Measurements from ENCODE around the gene RNF41.
A peak's percentile ranks its signal among the peaks of the same experiment; 100 is the strongest.

The RNF41 gene

GRCh38 chr12:56248711-56249110 lies 27.0 kb upstream of the RNF41 start:
- DNase-seq = no peak
- intact Hi-C loops (cut with DNase I) = no loop called here

- DNase-seq = no peak
- intact Hi-C loops (cut with DNase I) = no loop called here
Observed at GRCh38 chr12:56247923-56248322, 26.2 kb upstream of the RNF41 start.

GRCh38 chr12:56244494-56244893 lies 22.8 kb upstream of the RNF41 start:
- intact Hi-C loops (cut with DNase I) = no loop called here
- DNase-seq = no peak

DNA sequence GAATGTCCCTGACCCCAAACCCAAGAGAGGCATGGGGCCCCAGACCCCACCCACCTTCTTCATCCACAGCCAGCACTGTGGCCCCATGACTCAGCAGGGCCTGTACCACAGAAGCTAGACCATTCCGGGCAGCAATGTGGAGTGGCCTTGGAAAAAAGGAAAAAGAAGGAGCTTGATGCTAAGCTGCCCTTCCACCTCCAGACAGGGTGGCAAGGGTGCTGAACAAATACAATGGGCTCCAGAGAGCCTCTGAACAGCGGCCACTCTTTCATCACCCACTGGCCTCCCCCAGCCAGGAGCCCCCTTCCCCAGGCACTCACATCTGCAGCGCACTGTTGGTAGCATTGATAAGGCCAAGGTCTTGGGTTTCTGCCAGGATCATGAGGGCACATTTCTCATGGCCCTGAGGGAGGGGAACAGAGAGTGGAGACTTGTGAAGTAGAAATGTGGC lies 22.0 kb upstream of the RNF41 start:
- no peak for DNase-seq
- intact Hi-C loops (cut with DNase I) = no loop called here

DNA sequence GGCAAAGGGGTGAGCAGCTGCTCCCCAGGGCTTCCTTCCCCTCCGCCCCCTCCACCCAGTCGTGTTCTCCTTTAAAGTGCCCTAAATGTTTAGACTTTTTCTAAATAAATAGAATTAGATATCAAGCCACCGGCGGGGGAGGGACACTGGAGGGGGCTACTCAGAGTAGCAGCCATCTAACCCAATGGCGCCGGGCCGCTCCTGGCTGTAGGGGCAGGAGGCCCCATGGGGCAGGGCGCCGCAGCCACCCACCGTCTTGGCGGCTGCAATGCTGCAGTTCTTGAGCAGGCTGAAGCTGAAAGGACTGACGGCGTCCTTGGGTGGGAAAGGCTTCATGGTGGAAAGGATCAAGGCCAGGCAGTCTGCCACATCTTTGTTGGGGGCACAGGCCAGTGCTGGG lies 21.3 kb upstream of the RNF41 start:
- no peak for DNase-seq
- intact Hi-C loops (cut with DNase I) = no loop called here

GRCh38 chr12:56241424-56242303 lies 19.9 kb upstream of the RNF41 start:
- intact Hi-C loops (cut with DNase I) = no loop called here
- no peak for DNase-seq

GRCh38 chr12:56237552-56237951 lies 15.8 kb upstream of the RNF41 start:
- intact Hi-C loops (cut with DNase I) = no loop called here
- DNase-seq = no peak

GRCh38 chr12:56236985-56237384 lies 15.3 kb upstream of the RNF41 start:
- no peak for DNase-seq
- intact Hi-C loops (cut with DNase I) = no loop called here

- no peak for DNase-seq
- intact Hi-C loops (cut with DNase I) = no loop called here
Observed at GRCh38 chr12:56236091-56236490, 14.4 kb upstream of the RNF41 start.

- intact Hi-C loops (cut with DNase I) = no loop called here
- DNase-seq = no peak
Observed at GRCh38 chr12:56234746-56235436, 13.2 kb upstream of the RNF41 start.

- intact Hi-C loops (cut with DNase I) = no loop called here
- DNase-seq = no peak
Observed at GRCh38 chr12:56231184-56231582, 9.5 kb upstream of the RNF41 start.

DNA sequence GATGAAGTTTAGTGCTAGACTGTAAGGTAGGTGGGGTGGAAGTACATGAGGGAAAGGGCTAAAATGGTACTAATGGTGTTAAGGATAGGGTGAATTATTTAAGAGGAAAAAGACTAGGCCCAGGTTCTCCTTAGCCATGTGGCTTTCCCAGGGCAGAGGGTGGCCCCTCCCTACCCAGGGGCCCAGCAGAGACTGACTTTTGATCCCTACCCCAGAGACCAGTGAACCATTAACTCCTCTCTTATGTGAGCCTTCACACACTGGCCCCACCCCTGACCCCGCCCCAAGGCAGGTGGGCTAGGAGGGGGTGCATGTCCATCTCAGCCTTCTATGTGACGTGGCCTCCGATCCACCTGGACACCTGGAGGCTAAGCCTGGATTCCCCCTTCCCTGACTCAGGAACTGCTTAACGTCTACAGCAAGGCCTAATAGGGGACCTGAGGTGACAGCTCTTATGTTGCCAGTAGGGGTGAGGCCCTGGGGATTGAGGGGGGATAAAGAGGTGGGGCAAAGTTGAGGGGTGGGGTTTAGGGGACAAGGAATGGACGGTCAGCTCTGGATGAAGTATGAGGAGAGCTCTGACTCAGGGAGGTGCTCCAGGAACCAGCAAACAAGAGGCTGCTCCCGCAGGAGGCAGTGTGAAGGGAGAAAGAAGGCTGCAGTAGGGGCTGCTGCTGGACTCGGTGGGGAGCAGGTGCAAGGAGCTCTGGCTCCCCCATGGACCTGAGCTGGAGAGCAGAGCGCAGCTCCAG lies 8.9 kb upstream of the RNF41 start:
- DNase-seq = no peak

DNA sequence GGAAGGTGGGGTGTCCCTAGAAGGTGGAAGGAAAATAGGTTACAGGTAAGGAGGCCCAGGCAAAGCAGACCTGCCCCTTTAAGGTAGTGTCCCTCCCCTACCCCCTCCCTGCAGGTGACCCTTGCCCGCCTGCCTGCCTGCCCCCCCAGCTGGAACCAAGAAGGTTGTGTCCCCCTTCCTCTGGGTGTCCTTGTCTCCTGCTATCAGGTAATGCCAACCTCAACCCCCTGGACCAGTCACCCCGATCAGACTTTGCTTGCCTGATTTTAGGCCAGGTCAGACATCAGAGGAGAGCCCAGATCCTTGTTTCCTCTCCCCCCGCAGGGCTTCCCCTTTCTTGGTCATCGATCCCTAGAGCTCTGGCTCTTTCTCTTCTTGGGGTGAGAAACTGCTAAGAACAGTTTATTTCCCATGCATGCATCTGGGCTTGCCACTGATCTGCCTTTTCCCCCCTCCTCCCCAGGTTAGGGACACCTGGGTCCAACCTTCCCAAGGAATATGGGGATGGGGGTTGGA lies 8.3 kb upstream of the RNF41 start, which contains the start of gene SLC39A5:
Gene SLC39A5, plus strand, starts transcription at position 136 of the 516 bp plus-strand sequence. CDS start 1,224 bp downstream, outside the sequence.
- DNase-seq = peak in 1 of 10 donors; percentile 7
- intact Hi-C loops (cut with DNase I) = no loop called here

More for the DNA sequence above, 8.9 kb upstream of the RNF41 start:
- intact Hi-C loops (cut with DNase I) = no loop called here

DNA sequence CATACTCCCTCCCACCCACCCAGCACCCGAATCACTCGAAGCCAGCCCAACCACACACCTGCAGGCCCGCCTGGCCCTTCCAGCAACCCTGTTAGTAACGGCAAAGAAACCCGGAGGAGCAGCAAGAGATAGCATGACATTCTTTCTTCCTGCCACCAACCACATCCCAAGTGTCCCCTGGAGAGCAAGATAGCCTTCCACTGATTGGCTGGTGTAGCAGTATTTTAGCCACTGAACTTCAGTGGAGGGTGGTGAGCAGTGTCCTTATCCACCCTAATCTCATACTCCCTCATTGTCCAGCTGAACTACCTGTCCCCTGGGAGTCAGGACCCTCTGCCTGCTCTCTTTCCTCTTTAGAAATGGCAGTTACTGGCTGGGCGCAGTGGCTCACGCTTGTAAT lies 7.4 kb upstream of the RNF41 start:
- peak in 1 of 10 donors; percentile 8 for DNase-seq
- intact Hi-C loops (cut with DNase I) = no loop called here

DNA sequence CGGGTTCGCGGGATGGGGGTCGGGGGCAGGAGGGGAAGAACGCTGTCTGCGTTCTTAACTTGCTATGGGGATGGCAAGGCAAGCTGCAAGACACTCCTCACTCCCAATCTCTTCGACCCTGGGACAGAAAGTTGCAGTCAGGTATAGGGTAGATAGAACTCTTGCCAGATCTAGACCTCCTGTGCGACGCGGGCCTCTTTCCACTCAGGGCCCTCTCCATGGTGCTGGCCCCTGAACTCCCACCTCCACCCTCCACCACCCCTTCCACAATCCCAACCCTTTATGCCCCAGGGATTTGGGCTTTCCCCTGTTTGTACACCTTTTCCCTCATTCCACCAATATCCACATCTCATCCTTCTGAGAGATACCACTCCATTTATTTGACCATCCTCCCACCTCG lies 3.2 kb upstream of the RNF41 start:
- intact Hi-C loops (cut with DNase I) = loop anchor here (2.0 to 5.0 kb wide), 2 partner anchors 32 to 36 kb away; partner anchors contain the start of genes ANKRD52 and SMARCC2
- no peak for DNase-seq

DNA sequence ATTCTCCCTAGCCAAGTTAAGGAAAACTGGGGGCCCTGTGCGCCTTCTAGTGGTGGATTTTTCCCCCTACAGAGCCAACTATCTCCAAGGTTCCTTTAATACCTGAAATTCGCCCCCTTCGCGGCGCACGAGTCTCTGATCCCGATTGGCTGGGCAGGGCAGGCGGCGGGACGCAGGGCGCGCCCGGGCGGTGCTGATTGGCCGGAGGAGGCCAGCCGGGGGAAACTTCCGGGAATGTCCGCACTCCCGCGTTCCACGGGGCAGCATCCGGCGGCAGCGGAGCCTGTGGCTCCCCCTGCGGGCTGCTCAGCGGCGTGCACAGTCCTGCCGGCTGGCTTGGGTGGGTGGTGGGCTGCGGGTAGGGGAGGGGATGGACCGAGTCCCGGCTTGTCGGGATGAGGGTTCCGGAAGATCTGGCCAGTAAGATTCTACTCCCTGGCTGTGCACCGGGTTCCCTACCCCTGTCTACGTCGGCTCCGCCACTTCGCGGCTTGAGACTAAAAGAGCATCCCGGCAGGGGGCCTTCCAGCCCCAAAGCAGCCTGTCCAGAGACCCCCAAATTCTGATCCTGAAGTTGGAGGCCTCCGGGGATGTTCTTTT lies 2.5 kb upstream of the RNF41 start, which contains the start of gene NABP2:
Gene NABP2, plus strand, starts transcription at position 241 of the 600 bp plus-strand sequence. CDS start 515 bp downstream, outside the sequence.
- intact Hi-C loops (cut with DNase I) = loop anchor here (2.0 to 5.0 kb wide), 2 partner anchors 33 to 35 kb away; partner anchors contain the start of genes ANKRD52 and SMARCC2
- peak; percentile 95 to 100 (median 98) for DNase-seq

- DNase-seq = no peak
- intact Hi-C loops (cut with DNase I) = loop anchor here (2.0 to 5.0 kb wide), 2 partner anchors 34 to 35 kb away; partner anchors contain the start of genes ANKRD52 and SMARCC2
Observed at GRCh38 chr12:56223571-56224101, 1.9 kb upstream of the RNF41 start.

DNA sequence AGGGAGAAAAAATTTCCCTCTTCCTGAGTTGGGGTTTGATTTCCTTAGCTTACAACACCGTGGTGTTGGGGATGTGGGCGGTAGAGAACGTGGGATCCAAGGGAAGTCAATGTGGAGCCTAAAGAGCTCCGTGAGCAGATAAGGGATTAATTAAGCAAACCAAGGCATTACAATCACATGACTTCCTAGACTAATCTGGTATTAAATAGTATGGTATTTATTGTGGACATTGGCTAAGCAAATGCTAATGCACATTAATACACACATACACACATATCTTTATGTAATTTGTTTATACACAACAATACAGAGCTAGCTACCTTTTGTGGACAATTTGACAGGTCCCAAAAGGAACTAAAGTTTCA lies 791 bp upstream of the RNF41 start:
- DNase-seq = no peak
- intact Hi-C loops (cut with DNase I) = loop anchor here (5.0 kb wide), 1 partner anchor 35 kb away; the partner anchor contains the start of gene ANKRD52

DNA sequence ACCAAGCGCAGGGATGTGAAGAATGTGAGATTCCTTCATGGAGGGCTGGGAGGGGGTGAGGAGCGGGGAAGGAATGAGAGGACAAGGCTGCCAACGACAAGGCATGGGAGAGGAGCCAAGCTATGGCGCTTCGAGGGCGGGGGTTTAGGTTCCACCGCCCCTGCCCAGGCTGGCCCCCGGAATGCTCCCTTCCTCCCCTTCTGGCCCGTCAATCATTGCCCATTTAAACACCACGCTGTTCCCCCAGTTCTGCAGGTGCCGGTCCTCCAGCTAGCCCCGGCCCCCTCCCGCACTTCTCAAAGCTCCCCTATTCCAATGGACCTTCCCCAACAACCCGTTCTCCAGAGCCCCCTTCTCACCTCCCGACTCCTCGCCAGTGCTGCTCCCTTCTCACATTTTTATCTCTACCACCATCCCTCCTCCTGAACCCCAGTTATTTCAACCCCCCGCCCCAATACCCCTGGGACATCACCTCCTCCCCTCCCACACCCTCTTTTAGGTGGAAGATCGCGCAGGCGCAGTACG lies 428 bp downstream of the RNF41 start:
- intact Hi-C loops (cut with DNase I) = loop anchor here (5.0 kb wide), 1 partner anchor 36 kb away; the partner anchor contains the start of gene ANKRD52
- peak; percentile 20 to 91 (median 39) for DNase-seq
